HG02840 (cell line): ENCODE measurements around the gene LRSAM1.

ENCODE experiments used
- ATAC-seq: cut with Tn5 transposase; IDR thresholded peaks from one replicate; pipeline ENCODE4 v1.9.1; 2021; ENCODE audit warnings: mild to moderate bottlenecking, moderate library complexity, moderate number of reproducible peaks; ENCODE audit not compliant: unreplicated experiment, low FRiP score

LRSAM1 gene

GRCh38 chr9:127509261-127509954 lies 58.1 kb downstream of the LRSAM1 start:
- no peak for ATAC-seq

- no peak for ATAC-seq
Measured at GRCh38 chr9:127509955-127510299, 58.6 kb downstream of the LRSAM1 start.

DNA sequence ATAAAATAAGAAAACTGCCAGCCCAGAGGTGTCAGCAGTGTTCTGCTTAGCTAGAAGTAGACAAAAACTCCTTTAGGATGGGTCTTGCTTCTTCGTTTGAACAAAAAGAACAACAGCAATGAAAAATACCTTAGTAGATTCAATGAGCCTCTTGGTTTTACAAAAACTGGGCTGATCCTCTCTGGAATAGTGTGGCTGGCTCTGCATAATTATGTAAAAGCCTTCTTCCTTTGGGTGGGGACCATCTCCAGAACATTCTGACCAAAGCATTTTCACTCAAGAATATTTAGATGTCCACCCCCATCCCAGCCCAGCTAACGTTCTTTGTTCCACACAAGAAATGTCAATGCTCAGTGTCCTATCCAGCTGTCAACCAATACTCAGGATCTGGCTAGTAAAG lies 63.2 kb downstream of the LRSAM1 start:
- no peak for ATAC-seq

- ATAC-seq: no peak
Measured at GRCh38 chr9:127516835-127517607, 65.7 kb downstream of the LRSAM1 start.

DNA sequence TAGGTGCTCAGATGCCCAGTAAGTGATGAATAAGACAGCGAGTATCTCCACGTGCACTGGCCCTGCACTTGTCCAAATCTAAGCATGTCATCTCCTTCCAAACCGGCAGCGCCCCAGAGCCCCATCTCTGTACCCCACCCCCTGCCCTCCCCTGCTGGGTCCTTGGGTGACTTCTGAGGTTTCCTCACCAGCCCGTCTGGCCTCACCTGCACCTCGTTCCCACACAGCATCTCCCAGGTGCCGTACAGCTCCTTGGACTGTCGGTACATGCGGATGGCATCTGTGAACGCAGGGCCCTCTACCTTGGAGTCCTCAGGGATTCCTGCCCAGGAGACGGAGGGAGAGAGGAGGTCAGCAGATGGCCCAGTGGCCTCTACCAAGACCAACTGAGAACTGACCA lies 66.3 kb downstream of the LRSAM1 start:
- ATAC-seq: no peak

DNA sequence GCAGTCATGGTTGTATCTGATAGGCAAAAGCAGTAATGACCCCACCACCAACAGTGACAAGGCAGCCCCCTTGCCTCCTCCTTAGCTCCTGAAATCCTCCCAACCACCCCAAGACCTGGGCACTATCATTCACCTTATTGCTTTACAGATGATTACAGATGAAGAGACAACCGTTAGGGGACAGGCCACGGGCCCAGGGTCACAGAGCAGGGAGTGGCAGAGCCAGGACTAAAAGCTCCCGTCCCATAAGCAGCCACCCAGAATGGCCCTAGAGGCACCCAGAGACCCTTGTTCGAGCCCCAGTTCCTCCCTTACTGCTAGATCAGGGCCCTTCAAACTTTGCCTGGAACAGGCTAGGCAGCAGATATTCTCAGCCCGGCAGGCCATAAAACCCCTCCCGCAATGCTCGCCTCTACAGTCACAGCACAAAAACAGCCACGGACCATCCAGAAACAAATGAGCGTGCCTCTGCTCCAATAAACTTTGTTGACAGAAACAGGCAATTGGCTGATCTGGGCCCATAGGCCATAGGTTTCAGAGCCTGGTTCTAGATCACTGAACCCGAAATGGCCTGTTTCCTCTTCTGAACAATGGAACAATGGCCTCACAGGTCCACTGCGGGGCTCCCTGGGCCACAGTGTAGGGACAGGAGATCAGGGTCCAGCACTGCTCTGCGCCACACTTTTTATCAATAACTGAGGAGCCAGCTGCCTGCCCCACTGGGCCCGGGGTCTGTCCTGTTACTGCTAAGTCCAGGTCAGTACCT lies 67.0 kb downstream of the LRSAM1 start:
- no peak for ATAC-seq

DNA sequence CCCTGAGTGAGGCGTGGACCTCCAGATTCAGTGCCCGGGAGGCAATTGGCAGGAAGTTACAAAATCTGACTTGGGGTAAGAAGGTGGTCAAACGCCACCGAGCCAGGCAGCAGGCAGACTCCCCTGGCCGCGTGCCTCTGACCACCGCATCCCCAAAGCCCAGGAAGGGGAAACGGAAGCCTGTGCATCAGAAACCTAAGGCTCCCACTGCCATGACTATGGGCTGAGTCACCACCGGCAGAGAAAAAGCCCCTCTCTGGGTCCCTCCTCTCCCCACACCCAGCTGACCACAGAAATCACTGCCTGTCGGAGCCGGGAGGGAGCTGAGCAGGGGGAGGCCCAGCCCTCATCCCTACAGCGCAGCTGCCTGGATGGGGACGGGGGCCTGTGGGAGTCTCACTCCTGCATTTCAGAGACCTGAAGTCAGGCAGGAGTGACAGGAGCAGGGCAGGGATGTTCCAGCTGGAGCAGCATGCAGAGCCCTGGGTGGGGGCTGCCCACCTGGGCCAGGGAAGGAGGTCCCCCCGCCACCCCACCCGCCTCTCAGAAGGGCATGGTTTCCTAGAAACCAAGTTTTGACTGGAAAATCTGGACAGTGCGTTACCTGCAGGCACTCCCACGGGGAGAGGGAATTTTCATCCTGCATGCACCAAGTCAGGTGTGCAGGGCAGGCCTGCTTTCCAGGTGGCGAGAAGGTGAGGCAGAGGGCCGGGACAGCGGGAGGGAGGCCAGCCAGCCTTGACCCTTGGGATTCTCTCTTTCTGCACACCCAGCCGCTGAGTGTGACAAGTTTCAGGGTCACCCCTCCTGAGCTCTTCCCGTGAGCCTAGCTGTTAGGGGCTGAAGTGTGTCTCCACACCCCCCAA lies 68.2 kb downstream of the LRSAM1 start:
- no peak for ATAC-seq

DNA sequence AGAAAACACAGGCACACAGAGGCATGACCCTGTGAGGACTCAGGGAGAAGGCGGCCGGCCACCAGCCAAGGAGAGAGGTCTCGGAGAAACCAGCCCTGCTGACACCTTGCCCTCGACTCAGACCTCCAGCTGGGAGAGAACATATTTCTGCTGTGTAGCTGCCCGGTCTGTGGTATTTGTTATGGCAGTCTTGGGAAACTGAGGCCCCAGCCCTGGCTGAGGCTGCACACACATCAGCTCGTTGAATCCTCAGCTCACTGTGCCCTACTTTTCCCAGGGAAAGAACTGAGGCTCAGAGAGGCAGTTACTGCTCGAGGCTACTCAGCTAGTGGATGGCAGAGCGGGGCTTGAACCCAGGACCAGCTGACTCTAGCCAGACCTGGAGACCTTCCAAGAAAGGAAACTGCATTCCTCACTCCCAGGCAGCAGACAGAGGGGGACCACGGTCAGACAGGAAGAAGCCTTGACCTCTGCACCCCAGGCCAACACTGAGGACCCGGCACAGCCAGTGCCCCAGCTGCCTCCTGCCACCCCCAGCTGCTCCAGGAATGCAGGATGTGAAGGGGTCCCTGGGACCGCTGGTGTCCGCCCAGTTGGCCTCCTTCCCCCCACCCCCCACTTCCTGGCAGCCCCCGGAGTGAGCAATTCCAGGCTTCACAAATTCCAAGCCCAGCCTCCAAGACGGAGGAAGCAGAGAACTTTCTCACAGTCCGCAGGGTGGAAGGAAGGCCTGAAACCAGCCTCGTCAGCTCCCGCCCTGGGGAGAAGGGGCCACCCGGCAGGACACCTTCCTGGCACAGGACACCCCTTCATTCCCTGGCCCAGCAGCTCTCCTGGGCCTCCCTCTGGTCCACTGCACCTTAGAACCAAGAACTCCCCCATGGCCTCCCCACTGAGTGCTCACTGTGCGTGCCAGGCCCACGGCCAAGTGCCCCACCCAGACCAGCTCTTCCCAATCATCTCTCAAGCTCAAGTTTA lies 69.9 kb downstream of the LRSAM1 start:
- ATAC-seq: no peak

DNA sequence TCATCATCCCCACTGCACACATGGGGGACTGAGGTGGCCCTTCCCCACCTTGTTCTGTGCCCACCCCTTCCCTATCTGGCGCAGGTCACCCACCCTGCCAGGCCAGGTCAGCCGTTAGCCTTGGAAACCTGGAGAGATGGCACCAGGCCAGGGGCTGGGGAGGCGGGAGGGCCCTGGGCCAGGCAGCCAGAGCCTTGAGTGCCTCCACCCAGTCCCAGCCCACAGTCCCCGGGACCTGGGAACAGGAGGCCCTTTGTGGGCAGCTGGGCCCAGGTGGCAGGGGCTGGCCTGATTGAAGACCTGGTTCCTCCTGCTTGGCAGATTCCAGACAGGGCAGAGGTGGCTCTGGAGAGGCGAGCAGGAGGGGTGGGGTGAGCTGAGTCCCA lies 70.6 kb downstream of the LRSAM1 start:
- no peak for ATAC-seq

DNA sequence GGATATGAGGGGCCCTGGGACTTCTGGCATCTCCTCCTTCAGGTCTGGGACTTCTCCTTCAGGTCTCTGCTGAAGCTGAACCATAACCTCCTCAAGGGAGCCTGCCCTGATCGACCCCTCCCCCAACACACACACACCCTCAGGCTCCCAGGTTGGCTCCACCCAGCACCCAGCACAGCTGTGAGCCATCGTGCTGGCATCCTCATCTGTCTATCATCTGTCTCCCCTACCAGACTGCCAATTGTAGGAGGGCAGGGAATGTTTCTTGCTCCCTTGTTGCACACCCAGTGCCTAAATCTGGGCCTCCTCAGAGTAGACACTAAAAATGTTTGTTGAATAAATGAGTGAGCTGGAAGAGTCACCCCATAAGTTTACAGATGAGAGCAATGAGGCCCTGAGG lies 71.4 kb downstream of the LRSAM1 start:
- ATAC-seq: no peak

DNA sequence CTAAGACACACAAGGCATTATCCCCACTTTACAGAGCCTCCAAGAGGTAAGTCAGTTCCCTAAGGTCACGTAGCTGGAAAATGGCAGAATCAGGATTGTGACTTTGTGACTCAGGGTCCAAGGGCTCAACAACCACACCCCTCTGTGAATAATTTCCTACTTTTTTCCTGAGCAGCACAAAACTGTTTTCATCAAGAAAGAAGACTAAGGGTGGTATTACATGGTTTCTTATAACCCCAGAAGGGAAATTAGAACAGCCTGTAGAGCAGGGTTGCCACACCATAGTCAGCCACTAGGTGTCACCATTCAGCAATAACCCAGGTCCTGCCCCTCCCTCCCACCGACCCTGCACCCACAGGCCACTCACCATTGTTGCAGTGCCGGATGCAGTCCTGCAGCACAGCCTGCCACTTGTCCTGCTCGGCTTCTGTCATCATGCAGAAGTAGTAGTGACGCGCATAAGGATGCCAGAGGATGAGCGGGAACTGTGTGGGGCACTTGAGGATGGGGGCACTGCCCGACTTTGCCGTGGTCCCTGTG lies 72.1 kb downstream of the LRSAM1 start:
- no peak for ATAC-seq

GRCh38 chr9:127524373-127524772 lies 73.1 kb downstream of the LRSAM1 start:
- no peak for ATAC-seq

DNA sequence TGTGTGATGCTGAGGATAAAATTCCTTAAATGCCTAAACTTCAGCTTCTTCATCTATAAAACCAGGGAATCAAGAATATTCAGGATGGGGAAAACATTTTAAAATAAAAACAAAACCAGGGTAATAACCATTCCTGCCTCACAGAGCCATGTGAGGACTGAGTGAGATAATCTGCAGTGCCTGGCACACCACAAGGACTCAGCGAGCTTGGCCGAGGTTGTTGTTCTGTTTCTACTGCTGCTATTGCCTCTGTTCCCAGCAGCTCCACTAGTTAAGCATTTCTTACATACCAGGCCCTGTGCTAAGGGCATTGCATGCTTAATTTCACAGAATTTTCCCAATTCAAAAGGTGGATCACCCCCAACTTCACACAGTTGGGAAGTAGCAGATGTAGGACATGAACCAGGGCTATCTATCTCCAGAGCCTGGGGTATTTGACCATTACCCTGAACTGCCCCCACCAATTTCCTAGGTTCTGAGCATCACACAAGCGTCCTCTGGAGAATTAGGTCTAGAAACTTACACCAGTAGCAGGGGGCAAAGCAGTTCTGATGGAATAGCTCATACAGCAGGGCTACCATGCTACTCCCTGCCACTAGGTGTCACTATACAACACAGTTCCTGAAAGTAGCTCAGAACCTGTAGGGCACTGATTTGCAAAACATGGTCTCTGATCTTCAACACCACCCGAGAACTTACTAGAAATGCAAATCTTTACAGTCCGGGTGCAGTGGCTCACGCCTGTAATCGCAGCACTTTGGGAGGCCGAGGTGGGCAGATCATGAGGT lies 74.3 kb downstream of the LRSAM1 start:
- ATAC-seq: no peak

- ATAC-seq: no peak
Measured at GRCh38 chr9:127526655-127527559, 75.6 kb downstream of the LRSAM1 start.

GRCh38 chr9:127527560-127528268 lies 76.4 kb downstream of the LRSAM1 start:
- ATAC-seq: no peak

GRCh38 chr9:127528422-127529251 lies 77.3 kb downstream of the LRSAM1 start:
- no peak for ATAC-seq
